Ascending aorta (tissue), 2 donors: ENCODE data around the gene SDHB. TPM values are rescaled to one million over a fixed set of nuclear protein-coding genes. Genes with fewer than 3 reads are reported as not detected.
A peak's percentile ranks its signal among the peaks of the same experiment; 100 is the strongest.

Source experiments
- DNase-seq, 2 donors: peaks; one replicate each; pipeline ENCODE4 v3.0.0-alpha.2; 2019; ENCODE audit warnings: low spot score in 2 of 2
- H3K27ac ChIP-seq, 2 donors: fragments of 200-600 bp; sonication (generic); one replicate each; pipeline ENCODE4 v1.5.1; 2016 to 2017; ENCODE audit warnings: mild to moderate bottlenecking in 1 of 2
- H3K27me3 ChIP-seq: fragments of 200-600 bp; sonication (generic); one replicate; pipeline ENCODE4 v1.5.1; 2017
- H3K36me3 ChIP-seq, 2 donors: fragments of 200-600 bp; sonication (generic); one replicate each; pipeline ENCODE4 v1.5.1; 2016
- H3K4me1 ChIP-seq, 2 donors: fragments of 200-600 bp; sonication (generic); one replicate each; pipeline ENCODE4 v1.5.1; 2016 to 2017; ENCODE audit warnings: mild to moderate bottlenecking in 1 of 2
- H3K4me3 ChIP-seq, 2 donors: fragments of 200-600 bp; sonication (generic); one replicate each; pipeline ENCODE4 v1.5.1; 2016 to 2017; ENCODE audit warnings: mild to moderate bottlenecking in 1 of 2
- H3K9me3 ChIP-seq, 2 donors: fragments of 200-600 bp; sonication (generic); one replicate each; pipeline ENCODE4 v1.5.1; 2016
- CTCF ChIP-seq, 3 experiments: fragments of 200-600 bp in 2 of 3; fragments of 450-650 bp in 1 of 3; sonication (generic) in 2 of 3; IDR thresholded peaks; one replicate each; pipeline ENCODE4 v1.5.1; 2016 to 2019; ENCODE audit warnings: antibody characterized with exemption in 3 of 3, mild to moderate bottlenecking in 1 of 3, moderate library complexity in 1 of 3
- intact Hi-C: fragments of 100-400 bp; cut with DNase I; formaldehyde crosslinking; loops from one replicate; pipeline ENCODE4 v1.15.1; 2023
- total RNA-seq: library from RNA; depleted of rRNA; stranded (reverse); fragments of >200 nt; gene quantifications from one replicate; pipeline ENCODE4 v1.1.0, GENCODE V29; 2016

The SDHB gene
- total RNA-seq, 1 donor from 2014 or later, result 112 TPM

- H3K4me3 ChIP-seq, result peak within 1 kb of the TSS; percentile 84 to 90
- no peaks in the 10 kb centered on the region for H3K36me3 ChIP-seq
- no peak within 1 kb of the TSS for H3K27ac ChIP-seq
- intact Hi-C loops, result loop anchor here (1.0 to 2.0 kb wide), 2 partner anchors 41 to 48 kb away; no protein-coding TSS in a partner anchor
- H3K4me1 ChIP-seq, result peaks cover 13 to 14% of the 10 kb centered on the region in 2 donors
- H3K9me3 ChIP-seq, result no peaks in the 10 kb centered on the region
- TF ChIP-seq CTCF (IDR thresholded peaks at IDR 0.05), result no peak
- DNase-seq, result peak; percentile 33 to 87
- no peaks in the 10 kb centered on the region for H3K27me3 ChIP-seq
These were observed 42.2 kb downstream of the SDHB start, which contains the start of gene ATP13A2 for GRCh38 chr1:17011439-17012307. Gene ATP13A2, minus strand, starts transcription at chr1:17011928. Its CDS starts 190 bp downstream, at chr1:17011738.

GRCh38 chr1:17011092-17011438 lies 42.8 kb downstream of the SDHB start:
- DNase-seq, result no peak
- H3K4me3 ChIP-seq, result peak overlapping the region; percentile 84 to 90
- no peak overlapping the region for H3K27ac ChIP-seq
- H3K36me3 ChIP-seq, result no peaks in the 10 kb centered on the region
- H3K9me3 ChIP-seq, result no peaks in the 10 kb centered on the region
- intact Hi-C loops, result loop anchor here (1.0 kb wide), 1 partner anchor 48 kb away; no protein-coding TSS in a partner anchor
- no peaks in the 10 kb centered on the region for H3K27me3 ChIP-seq
- no peak for TF ChIP-seq CTCF (IDR thresholded peaks at IDR 0.05)
- peaks cover 13 to 14% of the 10 kb centered on the region in 2 donors for H3K4me1 ChIP-seq

GRCh38 chr1:17009706-17010105 lies 44.1 kb downstream of the SDHB start:
- no peak for DNase-seq
- H3K4me3 ChIP-seq, result no peak overlapping the region
- TF ChIP-seq CTCF (IDR thresholded peaks at IDR 0.05), result no peak
- intact Hi-C loops, result no loop called here
- no peaks in the 10 kb centered on the region for H3K9me3 ChIP-seq
- peaks cover 8 to 10% of the 10 kb centered on the region in 2 donors for H3K36me3 ChIP-seq
- H3K4me1 ChIP-seq, result peaks cover 13 to 14% of the 10 kb centered on the region in 2 donors
- H3K27me3 ChIP-seq, result no peaks in the 10 kb centered on the region
- no peak overlapping the region for H3K27ac ChIP-seq

GRCh38 chr1:17008208-17008855 lies 45.5 kb downstream of the SDHB start:
- no peak for TF ChIP-seq CTCF (IDR thresholded peaks at IDR 0.05)
- peaks cover 16 to 23% of the 10 kb centered on the region in 2 donors for H3K36me3 ChIP-seq
- H3K4me3 ChIP-seq, result no peak overlapping the region
- intact Hi-C loops, result no loop called here
- no peak overlapping the region for H3K27ac ChIP-seq
- DNase-seq, result no peak
- H3K9me3 ChIP-seq, result no peaks in the 10 kb centered on the region
- no peaks in the 10 kb centered on the region for H3K27me3 ChIP-seq
- H3K4me1 ChIP-seq, result peaks cover 13 to 14% of the 10 kb centered on the region in 2 donors

- H3K4me1 ChIP-seq, result peaks cover 12 to 14% of the 10 kb centered on the region in 2 donors
- no peak for TF ChIP-seq CTCF (IDR thresholded peaks at IDR 0.05)
- intact Hi-C loops, result no loop called here
These were observed 46.7 kb downstream of the SDHB start for GRCh38 chr1:17007121-17007520.

More at GRCh38 chr1:17007121-17007520, 46.7 kb downstream of the SDHB start:
- no peaks in the 10 kb centered on the region for H3K27me3 ChIP-seq
- peaks cover 28 to 33% of the 10 kb centered on the region in 2 donors for H3K36me3 ChIP-seq
- H3K4me3 ChIP-seq, result no peak overlapping the region
- no peak for DNase-seq
- H3K9me3 ChIP-seq, result no peaks in the 10 kb centered on the region
- H3K27ac ChIP-seq, result no peak overlapping the region
